Middle frontal gyrus (tissue), 1 donor: ENCODE data around the gene ATP8B1.

Source experiments
- DNase-seq: peaks from one replicate; pipeline ENCODE4 v3.0.0-alpha.2; 2015; ENCODE audit warnings: low spot score; ENCODE audit errors: extremely low spot score

Gene ATP8B1

DNA sequence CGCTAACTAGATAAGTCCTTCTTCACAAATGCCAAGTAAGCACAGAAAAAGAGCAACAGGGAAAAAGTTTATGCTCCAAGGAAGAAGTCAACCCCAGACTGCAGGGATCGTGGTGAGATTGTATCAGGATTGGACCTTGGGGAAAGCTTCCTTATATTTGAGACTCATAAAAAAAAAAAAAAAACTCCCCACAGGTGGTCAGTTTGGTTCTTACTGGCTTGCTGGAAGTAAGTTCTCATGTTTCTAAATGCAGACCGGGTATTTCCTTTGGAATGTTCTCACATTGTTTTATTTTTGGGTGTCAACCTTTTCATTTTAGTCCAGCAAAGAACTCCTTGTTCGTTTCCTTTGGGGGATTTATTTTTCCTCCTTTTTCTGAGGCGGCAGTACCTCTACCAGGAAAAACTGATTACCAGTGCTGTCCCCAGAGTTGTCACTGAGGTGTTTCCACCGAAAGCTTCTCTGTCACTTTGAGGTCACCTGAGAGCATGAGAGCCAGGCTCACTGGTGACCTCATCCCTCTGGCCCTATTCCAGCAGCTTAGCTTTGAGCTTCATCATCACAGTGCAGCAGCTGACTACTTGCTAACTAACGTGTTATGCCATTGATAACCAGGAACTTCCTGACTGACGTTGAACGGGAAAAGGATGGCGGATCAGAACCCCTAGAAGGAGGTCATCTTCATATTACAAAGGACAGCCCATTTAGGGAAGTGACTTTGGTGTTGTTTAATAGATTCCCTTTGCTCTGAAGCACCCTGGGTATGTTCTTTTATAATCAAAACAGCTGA lies 16.8 kb upstream of the ATP8B1 start:
- DNase-seq = no peak

DNA sequence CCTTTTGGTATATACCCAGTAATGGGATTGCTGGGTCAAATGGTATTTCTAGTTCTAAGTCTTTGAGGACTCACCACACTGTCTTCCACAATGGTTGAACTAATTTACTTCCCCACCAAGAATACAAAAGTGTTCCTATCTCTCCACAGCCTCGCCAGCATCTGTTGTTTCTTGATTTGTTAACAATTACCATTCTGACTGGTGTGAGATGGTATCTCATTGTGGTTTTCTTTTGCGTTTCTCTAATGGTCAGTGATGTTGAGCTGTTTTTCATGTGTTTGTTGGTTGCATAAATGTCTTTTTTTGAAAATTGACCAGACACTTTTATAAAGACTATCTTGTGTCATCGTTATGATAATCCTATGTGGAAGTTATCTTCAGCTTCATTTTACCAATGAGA lies 16.0 kb upstream of the ATP8B1 start:
- no peak for DNase-seq

GRCh38 chr18:57816208-57816954 lies 13.3 kb upstream of the ATP8B1 start:
- DNase-seq = no peak

DNA sequence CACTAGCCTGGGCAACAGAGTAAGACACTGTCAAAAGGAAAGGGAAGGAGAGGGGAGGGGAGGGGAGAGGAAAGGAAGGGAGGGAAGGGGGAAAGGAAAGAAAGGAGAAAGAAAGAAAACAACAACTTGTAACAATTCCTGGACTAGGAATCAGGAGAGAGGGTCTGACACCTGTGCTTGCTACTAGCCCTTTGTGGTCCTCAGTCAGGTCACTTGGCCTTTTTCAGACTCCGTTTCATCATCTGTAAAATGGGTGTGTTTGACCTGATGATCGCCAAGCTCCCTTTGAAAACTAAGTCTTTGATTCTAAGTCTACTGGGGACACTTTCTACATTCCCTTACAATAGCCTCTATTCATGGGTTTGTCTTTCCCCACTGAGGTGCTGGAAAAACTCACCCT lies 11.4 kb upstream of the ATP8B1 start:
- DNase-seq = no peak

- no peak for DNase-seq
Observed at GRCh38 chr18:57813245-57813644, 10.1 kb upstream of the ATP8B1 start.

GRCh38 chr18:57812126-57812477 lies 9.0 kb upstream of the ATP8B1 start:
- no peak for DNase-seq

DNA sequence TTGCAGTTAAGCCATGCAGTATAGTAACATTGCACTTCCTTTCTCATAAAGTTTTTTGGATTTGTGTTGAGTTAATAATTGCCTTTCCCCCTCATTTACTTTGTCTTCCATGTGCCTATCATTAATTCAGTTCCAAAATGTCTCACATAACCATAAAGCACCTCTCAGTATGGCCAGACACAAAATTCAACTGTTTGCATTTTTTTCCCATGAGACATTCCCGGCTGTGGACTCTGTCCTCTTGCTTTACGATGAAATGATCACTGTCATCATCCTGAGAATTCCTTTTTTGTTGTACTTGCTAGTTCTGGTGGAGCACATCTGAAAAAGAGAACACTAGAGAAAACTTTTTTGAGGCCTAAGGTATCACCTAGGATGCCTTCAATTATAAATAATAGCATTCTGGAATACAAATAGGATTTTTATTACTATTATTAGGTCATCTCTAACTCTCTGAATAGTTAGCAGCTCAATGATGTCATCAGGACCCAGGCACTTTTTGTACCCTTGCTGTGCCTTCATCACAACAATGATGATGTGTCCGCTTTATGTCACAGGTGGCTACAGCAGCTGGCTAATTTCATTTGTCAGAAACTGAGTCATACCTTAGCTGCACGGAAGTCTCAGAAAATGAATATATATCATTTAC lies 8.5 kb upstream of the ATP8B1 start:
- DNase-seq = no peak

DNA sequence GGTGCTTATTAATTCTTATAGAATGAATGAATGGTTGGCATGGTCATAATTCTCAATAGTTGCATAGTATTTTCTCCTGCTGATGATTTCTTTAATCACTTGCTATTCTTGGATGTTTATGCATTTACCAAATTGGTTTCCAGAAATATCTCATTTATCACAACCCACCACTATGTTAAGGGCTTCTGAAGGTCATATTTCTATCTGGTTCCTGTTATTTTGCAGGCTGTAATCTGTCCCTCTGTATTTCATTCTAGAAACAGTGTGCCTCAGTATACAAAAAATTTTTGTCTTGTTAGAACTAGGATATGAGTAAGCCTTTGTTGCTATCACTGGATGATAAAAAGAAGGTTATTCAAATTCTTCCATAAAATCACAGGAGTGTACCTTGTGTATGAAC lies 6.1 kb upstream of the ATP8B1 start:
- DNase-seq = no peak

DNA sequence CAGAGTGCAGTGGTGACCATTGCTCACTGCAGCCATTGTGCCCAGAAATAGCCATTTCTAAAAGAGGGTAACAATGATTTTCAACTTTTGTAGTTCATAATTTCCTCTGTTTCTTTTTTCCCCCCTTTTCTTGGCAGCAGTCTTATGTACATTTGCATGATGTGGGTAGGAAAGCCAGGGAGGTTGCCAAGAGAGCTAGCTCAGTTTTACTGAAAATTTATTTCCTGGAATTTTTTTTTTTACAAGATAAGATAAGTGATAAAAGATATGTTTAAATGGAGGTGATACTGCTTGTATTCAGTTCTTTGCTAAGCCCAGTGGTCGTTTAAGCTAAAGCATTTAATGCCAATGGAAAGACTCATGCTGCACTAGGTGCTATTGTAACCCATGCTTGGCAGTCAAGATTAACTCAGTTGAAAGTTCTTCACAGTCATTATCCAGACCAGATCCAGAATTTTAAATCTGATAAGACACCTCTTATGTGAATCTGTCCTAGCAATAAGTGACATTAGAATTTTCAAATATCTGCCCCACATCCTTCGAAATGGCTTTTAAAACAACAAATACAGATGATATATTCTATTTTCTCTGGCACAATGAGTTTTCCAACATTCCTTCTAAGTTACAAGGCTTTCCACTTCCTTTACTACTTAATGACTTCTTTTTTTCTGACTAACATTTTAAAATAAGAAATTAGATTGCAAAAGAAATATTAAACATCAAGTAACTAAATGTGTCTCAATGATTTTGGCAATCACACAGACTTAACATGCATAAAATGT lies 4.4 kb upstream of the ATP8B1 start:
- no peak for DNase-seq

DNA sequence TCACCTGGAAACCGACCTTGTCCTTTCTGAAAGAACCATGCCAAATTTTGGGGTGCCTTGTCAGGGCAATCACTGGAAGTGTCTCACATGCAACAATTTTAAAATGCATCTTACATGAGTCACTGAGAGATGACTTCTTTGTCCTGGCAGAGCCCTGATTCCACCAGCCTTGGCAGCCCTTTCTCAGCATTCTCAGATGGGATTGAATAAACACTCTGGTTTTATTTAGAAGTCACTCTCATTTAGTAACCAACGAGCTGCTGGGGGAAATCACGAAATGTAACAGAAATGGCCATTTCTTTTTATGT lies 3.8 kb upstream of the ATP8B1 start:
- no peak for DNase-seq

DNA sequence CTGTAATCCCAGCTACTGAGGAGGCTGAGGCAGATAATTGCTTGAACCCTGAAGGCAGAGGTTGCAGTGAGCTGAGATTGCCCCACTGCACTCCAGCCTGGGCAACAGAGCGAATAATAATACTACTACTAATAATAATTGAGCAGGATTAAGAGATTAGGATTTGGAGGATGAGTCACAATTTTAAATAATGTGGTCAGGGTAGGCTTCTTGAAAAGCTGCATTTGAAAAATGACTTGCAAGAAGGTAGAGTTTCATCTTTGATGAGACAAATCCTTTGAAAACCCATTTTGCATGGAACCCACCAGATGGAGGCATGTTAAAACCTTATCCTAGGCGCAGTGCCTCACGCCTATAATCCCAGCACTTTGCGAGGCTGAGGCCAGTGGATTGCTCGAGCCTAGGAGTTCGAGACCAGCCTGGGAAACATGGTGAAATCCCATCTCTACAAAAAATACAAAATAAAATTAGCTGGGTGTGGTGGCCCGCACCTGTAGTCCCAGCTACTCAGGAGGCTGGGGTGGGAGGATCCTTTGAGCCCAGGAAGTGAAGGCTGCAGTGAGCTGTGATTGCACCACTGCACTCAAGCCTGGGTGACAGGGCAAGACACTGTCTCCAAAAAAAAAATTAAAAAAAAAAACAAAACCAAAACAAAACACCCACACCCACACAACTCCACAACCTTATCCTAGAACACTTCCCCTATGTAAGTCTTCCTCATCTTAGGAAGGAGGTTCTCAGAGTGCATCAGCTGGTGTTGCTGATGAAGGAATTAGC lies 3.3 kb upstream of the ATP8B1 start:
- no peak for DNase-seq

GRCh38 chr18:57805117-57805516 lies 2.0 kb upstream of the ATP8B1 start:
- no peak for DNase-seq

GRCh38 chr18:57804557-57804956 lies 1.4 kb upstream of the ATP8B1 start:
- DNase-seq = no peak

DNA sequence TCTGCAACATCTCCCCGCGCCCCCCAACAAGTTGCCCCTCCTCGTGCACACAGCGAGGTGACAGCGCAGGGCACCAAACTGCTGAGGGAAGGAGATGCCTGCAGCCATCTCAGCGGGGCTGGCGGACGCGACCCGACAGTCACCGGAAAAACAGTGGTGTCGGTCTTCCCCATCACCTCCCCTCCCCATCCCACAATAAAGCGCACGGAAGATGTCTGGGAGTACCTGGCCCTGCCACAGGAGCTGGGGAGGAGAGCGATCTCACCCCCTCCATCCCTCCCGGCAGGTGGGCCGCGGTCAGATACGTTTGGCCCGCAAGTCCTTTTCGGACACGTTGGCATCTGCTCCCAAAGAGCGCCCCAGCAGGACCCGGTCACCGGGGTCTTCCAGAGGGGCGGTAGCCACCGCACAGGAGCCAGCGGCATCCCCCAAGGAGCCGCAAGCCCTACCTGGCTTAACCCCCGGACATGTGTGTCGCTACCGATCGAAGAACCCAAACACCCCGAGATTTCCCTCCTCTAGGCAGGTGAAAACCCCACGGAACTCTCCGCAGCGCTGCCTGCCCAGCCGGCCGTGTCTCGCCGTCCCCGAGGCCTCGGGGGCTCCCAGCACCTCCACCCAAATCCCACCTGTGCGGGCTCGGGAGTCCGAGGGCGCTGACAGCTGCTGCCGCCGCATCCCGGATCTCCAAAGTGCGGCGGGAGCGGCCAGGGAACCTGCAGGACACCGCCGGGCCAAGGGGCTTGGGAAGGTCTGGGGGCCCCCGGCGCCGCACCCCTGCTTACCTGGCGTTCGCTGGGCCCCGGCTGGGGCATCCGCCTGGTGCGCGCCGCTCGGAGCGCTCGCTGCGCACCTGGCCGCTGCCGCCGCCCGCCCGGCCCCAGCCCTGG lies 657 bp downstream of the ATP8B1 start:
- no peak for DNase-seq

DNA sequence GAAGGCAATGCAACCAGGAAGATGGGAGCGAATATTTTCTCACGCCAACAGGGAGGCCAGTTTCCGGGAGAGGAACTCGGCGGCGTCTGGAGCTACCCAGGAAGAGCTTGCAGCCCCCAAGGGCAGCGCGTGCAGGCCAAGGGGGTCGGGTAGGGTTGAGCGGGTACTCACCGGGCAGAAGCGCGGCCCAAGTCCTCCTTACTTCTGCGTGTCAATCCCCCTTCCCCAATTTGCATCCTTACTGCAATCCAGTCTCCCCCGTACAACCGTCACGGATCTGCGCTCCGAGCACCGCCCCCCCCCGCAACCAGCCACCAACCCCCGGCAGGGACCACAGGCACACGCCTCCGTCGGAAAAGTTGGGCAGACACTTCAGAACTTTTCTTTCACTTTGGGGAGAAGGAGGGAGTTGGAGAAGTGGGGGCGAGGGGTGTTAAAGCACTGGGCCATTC lies 1.3 kb downstream of the ATP8B1 start:
- no peak for DNase-seq

DNA sequence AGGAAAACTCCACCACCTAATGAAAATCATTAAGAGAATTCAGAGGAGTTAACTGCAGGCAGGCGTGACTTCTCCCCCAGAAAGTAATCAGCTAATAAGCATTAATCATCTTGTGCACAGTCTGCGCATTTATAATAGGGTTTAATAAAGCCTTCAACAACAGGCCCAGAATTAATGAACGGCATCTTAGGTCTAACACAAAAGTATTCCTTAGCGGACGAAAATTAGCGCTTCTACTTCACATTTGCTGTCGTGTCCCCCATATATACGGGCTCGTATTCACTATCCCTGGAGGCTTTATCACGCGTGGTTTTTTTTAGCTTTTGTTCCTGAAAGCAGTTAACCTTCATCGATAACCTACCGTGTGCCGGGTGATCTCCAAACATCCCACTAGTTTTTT lies 1.8 kb downstream of the ATP8B1 start:
- DNase-seq = no peak

- DNase-seq = no peak
Observed at GRCh38 chr18:57798713-57799373, 4.3 kb downstream of the ATP8B1 start.

DNA sequence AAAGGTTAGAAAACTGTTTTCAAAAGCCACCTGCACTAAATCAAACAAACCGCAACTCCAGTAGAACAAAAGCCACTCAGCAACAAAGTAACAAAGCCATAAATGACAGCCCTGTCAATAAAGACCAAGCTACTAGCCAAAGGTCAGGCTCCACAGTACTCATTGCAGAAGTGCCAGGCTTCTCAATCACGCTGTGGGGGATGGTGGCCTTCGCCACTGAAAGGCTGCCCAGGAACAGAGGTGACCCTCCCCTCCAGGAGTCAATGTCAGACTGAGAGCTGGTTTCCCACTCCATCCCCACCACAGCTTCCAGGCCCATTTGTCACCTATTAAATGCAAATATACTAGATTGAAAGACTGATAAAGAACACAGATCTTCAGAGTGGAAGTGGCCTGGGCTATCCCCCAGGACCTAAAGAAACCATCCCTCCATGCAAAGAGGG lies 5.9 kb downstream of the ATP8B1 start:
- no peak for DNase-seq

- DNase-seq = no peak
Observed at GRCh38 chr18:57794951-57795728, 8.0 kb downstream of the ATP8B1 start.
